ENCODE data around the gene GSDME. TPM values are rescaled to one million over a fixed set of nuclear protein-coding genes. Genes with fewer than 3 reads are reported as not detected.

GSDME gene
- total RNA-seq, 4 donors from 2014 or later, result 14.0 to 177 (median 135) TPM

GRCh38 chr7:24762771-24763170, 5.5 kb upstream of the GSDME start:
- H3K27me3 ChIP-seq, result no peaks in the 10 kb centered on the region
- no peak for TF ChIP-seq CTCF (IDR thresholded peaks at IDR 0.05)
- TF ChIP-seq POLR2A (IDR thresholded peaks at IDR 0.05), result no peak
- no peak overlapping the region for H3K4me3 ChIP-seq
- no peak overlapping the region for H3K27ac ChIP-seq
- H3K4me1 ChIP-seq, result peaks cover 0 to 1% (median 0%) of the 10 kb centered on the region in 4 donors
- DNase-seq, result no peak
- H3K36me3 ChIP-seq, result no peaks in the 10 kb centered on the region
- H3K9me3 ChIP-seq, result no peaks in the 10 kb centered on the region

GRCh38 chr7:24760968-24761367, 3.7 kb upstream of the GSDME start:
- Histone ChIP-seq H3K27ac (no peak overlapping the region), H3K36me3 (no peaks in the 10 kb centered on the region), H3K4me1 (peaks cover 0 to 4% (median 2%) of the 10 kb centered on the region in 4 donors), H3K4me3 (no peak overlapping the region), H3K9me3 (no peaks in the 10 kb centered on the region), H3K27me3 (no peaks in the 10 kb centered on the region)
- DNase-seq, result no peak
- no peak for TF ChIP-seq CTCF (IDR thresholded peaks at IDR 0.05)
- TF ChIP-seq POLR2A (IDR thresholded peaks at IDR 0.05), result no peak

GRCh38 chr7:24756545-24757352, 515 bp downstream of the GSDME start:
- no peak for TF ChIP-seq CTCF (IDR thresholded peaks at IDR 0.05)
- TF ChIP-seq POLR2A (IDR thresholded peaks at IDR 0.05), result no peak
- Histone ChIP-seq H3K9me3 (no peaks in the 10 kb centered on the region), H3K27ac (peak overlapping the region; percentile 52 to 90 (median 82)), H3K36me3 (no peaks in the 10 kb centered on the region), H3K27me3 (no peaks in the 10 kb centered on the region), H3K4me1 (peaks cover 0 to 4% (median 2%) of the 10 kb centered on the region in 4 donors), H3K4me3 (peak overlapping the region; percentile 56 to 71 (median 64))
- DNase-seq, result peak in 1 of 3 donors; percentile 54

- Histone ChIP-seq H3K9me3 (no peaks in the 10 kb centered on the region), H3K4me1 (peaks cover 0 to 4% (median 2%) of the 10 kb centered on the region in 4 donors), H3K36me3 (no peaks in the 10 kb centered on the region), H3K4me3 (peak overlapping the region in 3 of 4 donors; percentile 56 to 71 (median 68)), H3K27ac (no peak overlapping the region), H3K27me3 (no peaks in the 10 kb centered on the region)
- no peak for DNase-seq
- TF ChIP-seq CTCF (IDR thresholded peaks at IDR 0.05), result no peak
- no peak for TF ChIP-seq POLR2A (IDR thresholded peaks at IDR 0.05)
Measured at GRCh38 chr7:24755541-24756407, 1.5 kb downstream of the GSDME start.

GRCh38 chr7:24754906-24755506, 2.3 kb downstream of the GSDME start:
- H3K36me3 ChIP-seq, result no peaks in the 10 kb centered on the region
- no peak for DNase-seq
- no peak for TF ChIP-seq CTCF (IDR thresholded peaks at IDR 0.05)
- TF ChIP-seq POLR2A (IDR thresholded peaks at IDR 0.05), result no peak
- peaks cover 0 to 4% (median 2%) of the 10 kb centered on the region in 4 donors for H3K4me1 ChIP-seq
- no peak overlapping the region for H3K4me3 ChIP-seq
- no peaks in the 10 kb centered on the region for H3K9me3 ChIP-seq
- no peak overlapping the region for H3K27ac ChIP-seq
- H3K27me3 ChIP-seq, result no peaks in the 10 kb centered on the region

All from Peyer's patch (tissue), 4 donors.